ENCODE data around the gene BPIFB2.

BPIFB2 gene

DNA sequence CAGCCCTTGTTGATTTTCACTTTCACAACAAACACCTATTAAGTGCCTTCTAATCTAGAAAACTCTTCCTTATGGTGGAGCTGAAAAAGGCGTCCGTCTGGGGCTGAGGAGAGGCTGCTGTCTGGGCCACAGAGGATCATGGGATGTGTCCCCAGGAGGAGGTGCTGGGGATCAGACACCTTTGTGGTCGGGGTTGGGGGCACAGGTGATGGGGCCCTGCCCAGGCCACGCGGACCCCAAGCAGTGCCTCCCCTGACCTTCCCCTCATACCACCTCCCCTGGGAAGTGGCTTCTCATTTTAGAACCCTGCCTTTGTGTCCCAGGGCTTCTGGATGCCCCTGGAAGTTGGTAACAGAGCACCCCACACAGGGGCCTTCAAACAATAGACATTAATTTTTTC lies 44.3 kb upstream of the BPIFB2 start:
- DNase-seq (ENCODE audit: low read depth), result no peak
- H3K4me3 ChIP-seq (ENCODE audit: low read length), result no peak overlapping the region
- TF ChIP-seq, protein P1, sequence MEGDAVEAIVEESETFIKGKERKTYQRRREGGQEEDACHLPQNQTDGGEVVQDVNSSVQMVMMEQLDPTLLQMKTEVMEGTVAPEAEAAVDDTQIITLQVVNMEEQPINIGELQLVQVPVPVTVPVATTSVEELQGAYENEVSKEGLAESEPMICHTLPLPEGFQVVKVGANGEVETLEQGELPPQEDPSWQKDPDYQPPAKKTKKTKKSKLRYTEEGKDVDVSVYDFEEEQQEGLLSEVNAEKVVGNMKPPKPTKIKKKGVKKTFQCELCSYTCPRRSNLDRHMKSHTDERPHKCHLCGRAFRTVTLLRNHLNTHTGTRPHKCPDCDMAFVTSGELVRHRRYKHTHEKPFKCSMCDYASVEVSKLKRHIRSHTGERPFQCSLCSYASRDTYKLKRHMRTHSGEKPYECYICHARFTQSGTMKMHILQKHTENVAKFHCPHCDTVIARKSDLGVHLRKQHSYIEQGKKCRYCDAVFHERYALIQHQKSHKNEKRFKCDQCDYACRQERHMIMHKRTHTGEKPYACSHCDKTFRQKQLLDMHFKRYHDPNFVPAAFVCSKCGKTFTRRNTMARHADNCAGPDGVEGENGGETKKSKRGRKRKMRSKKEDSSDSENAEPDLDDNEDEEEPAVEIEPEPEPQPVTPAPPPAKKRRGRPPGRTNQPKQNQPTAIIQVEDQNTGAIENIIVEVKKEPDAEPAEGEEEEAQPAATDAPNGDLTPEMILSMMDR (conservative IDR thresholded peaks at IDR 0.05; ENCODE audit: low read length), result no peak

DNA sequence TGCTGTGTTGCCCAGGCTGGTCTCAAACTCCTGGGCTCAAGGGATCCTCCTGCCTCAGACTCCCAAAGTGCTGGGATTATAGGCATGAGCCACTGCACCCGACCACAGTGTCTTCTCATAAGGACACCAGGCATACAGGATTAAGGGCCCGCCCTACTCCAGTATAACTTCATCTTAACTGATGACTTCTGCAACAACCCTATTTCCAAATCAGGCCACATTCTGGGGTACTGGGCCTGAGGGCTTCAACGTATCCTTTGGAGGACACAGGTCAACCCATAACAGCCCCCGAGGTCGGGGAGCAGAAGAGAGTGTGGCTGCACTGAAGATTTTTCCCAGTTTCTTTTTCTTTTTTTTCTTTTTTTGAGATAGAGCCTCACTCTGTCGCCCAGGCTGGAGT lies 42.9 kb upstream of the BPIFB2 start:
- TF ChIP-seq, protein P1 (conservative IDR thresholded peaks at IDR 0.05; ENCODE audit: low read length), result no peak
- DNase-seq (ENCODE audit: low read depth), result no peak
- no peak overlapping the region for H3K4me3 ChIP-seq (ENCODE audit: low read length)

DNA sequence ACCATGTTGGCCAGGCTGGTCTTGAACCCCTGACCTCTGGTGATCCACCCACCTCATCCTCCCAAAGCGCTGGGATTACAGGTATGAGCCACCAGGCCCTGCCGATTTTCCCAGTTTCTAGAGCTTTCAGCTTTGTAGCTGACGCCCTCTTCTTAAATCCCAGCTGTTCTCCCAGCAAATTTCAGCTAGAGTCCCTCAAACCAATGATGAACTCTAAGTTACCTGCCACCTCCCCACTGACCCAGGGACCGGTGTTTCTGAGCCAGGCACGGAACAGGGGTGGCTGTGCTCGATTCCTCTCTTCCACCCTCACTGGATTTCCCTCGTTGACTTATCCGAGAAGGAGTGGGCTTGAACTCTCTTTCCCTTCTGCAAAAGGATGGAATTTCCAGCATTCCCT lies 42.4 kb upstream of the BPIFB2 start:
- DNase-seq (ENCODE audit: low read depth), result no peak
- TF ChIP-seq, protein P1 (conservative IDR thresholded peaks at IDR 0.05; ENCODE audit: low read length), result no peak
- no peak overlapping the region for H3K4me3 ChIP-seq (ENCODE audit: low read length)

DNA sequence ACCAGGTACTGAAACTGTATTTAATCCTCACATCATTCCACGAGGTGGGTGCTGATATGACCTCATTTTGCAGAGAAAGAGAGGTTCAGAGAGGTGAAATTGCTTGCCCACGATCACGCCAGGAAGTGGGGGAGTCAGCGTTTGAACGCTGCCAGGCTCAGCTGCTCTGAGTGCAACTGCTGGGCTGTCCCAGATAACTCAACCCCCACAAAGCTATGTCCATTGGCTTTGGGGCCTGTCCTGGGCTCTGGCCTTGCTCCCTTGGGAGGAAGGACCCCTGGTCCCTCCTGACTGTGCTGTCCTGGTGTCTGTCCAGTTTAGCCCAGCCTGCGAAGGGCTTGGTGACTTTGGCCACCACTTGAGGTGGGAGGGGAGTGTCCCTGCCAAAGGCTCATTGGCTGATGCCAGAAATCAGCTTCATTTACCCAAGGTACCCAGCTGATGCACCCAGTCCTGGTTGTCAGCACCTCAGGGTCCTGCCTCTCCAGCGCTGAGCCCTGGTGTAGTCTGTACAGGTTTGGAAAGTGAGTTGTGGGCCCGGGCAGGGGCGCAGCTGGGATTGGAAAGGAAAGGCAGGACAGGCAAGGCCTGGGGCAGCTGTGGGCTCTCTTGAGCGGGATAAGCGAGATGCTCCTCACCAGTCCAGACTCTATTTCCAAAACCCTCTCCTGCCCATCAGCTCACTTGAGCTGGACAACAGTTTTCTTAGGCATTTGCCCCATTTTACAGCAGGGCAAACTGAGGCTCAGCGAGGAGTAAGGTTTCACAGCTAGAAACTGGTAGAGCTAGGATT lies 41.7 kb upstream of the BPIFB2 start:
- TF ChIP-seq, protein P1 (conservative IDR thresholded peaks at IDR 0.05; ENCODE audit: low read length), result no peak
- no peak overlapping the region for H3K4me3 ChIP-seq (ENCODE audit: low read length)
- no peak for DNase-seq (ENCODE audit: low read depth)

DNA sequence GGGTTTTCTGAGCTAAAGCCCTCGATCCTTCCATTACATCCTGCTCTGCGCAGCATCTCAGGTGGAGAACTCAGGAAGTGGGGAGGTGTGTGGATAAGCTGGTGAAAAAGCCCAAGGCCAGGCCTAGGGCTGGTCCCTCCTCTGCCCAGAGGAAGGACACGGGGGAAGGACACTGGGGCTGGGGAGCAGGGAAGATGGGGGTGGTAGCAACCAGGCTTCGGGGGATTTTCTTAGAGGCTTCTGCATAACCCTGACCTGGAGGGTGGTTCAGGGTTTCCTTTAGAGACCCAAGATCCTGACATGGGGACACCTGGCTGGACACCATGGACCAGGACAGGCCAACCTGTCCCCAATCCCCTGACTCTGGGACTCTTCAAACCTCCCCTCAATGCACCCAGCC lies 41.1 kb upstream of the BPIFB2 start:
- TF ChIP-seq, protein P1 (conservative IDR thresholded peaks at IDR 0.05; ENCODE audit: low read length), result no peak
- no peak overlapping the region for H3K4me3 ChIP-seq (ENCODE audit: low read length)

DNA sequence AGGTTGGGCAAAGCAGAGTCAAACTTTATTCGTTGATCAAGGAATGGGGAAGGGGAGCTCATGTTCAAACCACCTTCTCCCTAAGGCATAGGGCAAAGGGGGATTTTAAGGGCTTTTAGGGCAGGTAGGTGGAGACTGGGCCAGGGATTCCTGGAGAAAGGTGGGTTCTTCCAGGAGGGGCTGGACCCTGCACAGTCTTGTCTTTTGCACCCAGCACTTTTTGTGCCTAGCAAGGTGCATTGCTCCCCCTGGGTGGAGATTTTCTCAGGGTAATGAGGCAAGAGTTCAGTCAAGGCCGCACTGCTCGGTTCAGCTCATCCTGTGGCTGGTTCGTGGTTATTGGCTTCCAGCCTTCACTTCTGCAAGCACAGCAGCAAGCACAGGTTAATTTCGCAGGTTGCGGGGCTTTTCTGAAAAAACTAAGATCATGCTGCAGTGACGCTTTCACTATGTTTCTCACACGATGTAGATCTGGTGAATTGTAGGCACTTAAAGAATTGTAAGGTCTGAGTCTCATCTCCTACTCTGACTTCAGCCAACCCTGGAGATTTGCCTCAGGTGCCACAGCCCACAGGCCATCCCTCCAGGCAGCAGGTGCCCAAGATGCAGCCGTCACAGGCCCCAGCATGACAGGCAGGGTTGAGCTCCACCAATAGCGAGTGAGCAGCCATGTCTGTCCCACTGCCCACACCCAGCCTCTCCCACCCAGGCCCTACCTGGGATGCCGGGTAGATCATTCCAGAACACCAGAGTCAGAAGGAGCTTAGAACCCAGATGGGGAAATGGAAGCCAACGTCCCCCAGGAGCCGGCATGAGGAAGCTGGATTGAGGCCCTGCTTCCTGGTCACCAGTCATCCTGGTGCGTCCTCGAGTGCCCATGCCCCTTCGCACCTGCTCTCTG lies 40.4 kb upstream of the BPIFB2 start:
- TF ChIP-seq, protein P1 (conservative IDR thresholded peaks at IDR 0.05; ENCODE audit: low read length), result no peak
- DNase-seq (ENCODE audit: low read depth), result no peak
- no peak overlapping the region for H3K4me3 ChIP-seq (ENCODE audit: low read length)

More for the DNA sequence above, 41.1 kb upstream of the BPIFB2 start:
- no peak for DNase-seq (ENCODE audit: low read depth)

All from AG10803 (cell line).